ENCODE data around the gene SLAMF6.

DNA sequence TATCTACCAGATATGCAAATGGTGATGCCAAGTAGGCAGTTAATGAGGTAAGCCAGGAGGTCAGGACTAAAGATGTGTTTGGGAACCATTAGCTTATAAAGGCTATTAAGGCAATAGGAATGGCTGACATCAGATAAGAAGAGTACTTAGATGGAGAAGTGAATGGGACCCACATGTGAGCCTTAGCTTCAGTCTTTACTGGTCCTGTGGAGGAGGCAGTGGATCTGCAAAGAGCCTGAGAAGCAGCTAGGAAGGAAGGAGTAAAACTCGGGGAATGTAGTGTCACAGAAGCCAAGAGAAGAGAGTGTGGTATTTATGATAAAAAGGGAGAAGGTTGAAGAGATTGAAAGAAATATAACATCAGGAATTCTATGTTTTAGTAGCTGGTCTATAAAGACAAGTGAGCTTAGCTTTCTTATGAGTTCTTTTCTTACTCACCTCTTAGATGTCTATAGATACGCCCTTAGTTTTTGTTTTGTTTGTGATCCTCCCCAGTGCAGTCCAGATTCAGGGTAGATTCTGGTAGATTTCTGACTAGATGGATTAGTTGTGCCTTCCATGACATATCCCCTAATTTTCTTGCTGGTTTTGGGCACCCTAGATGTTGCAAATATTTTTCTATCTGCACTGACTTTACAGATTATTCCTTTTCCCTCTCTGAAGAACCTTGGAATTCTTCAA lies 39.4 kb downstream of the SLAMF6 start:
- TF ChIP-seq, protein P1, sequence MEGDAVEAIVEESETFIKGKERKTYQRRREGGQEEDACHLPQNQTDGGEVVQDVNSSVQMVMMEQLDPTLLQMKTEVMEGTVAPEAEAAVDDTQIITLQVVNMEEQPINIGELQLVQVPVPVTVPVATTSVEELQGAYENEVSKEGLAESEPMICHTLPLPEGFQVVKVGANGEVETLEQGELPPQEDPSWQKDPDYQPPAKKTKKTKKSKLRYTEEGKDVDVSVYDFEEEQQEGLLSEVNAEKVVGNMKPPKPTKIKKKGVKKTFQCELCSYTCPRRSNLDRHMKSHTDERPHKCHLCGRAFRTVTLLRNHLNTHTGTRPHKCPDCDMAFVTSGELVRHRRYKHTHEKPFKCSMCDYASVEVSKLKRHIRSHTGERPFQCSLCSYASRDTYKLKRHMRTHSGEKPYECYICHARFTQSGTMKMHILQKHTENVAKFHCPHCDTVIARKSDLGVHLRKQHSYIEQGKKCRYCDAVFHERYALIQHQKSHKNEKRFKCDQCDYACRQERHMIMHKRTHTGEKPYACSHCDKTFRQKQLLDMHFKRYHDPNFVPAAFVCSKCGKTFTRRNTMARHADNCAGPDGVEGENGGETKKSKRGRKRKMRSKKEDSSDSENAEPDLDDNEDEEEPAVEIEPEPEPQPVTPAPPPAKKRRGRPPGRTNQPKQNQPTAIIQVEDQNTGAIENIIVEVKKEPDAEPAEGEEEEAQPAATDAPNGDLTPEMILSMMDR (IDR thresholded peaks at IDR 0.05), result no peak
- TF ChIP-seq POLR2AphosphoS5 (IDR thresholded peaks at IDR 0.05), result no peak
- no peak for TF ChIP-seq EP300 (IDR thresholded peaks at IDR 0.05)
